PC-9 (cell line): ENCODE results near the gene PTPRD. TPM values are rescaled to one million over a fixed set of nuclear protein-coding genes. Genes with fewer than 3 reads are reported as not detected.

ENCODE experiments used
- BruUV-seq: library from RNA; stranded (reverse); fragments of 400-500 nt; replicated peaks from 2 replicates; lab custom pipeline; 2021; lab: Mats Ljungman, UMichigan
- CTCF ChIA-PET: fragments of 300-600 bp; sonication (Branson Sonifier 250); formaldehyde crosslinking; loops from one replicate; lab custom pipeline; 2022; ENCODE audit warnings: antibody characterized with exemption; lab: Charles Lee
- POLR2A ChIA-PET: fragments of 300-600 bp; sonication (Branson Sonifier 250); formaldehyde crosslinking; loops from one replicate; lab custom pipeline; 2022; ENCODE audit warnings: antibody characterized with exemption; ENCODE audit not compliant: unreplicated experiment; lab: Charles Lee
- DNase-seq, 2 experiments: peaks; one replicate each; pipeline versions ENCODE4 v3.0.0 to v3.0.0-alpha.2; 2015 to 2022; ENCODE audit warnings: mixed read lengths in 1 of 2
- H2AFZ ChIP-seq: fragments of 200-600 bp; sonication (generic); 2 replicates; pipeline ENCODE4 v1.8.1; 2017; ENCODE audit warnings: antibody characterized with exemption
- H3F3A ChIP-seq: fragments of 200-600 bp; sonication (generic); 2 replicates; pipeline ENCODE4 v1.8.1; 2017; ENCODE audit warnings: antibody characterized with exemption, mild to moderate bottlenecking, low read depth; ENCODE audit not compliant: insufficient read depth
- H3K27ac ChIP-seq: fragments of 200-600 bp; sonication (generic); 2 replicates; pipeline ENCODE4 v1.6.1; 2016; ENCODE audit warnings: mixed run types
- H3K27me3 ChIP-seq: fragments of 200-600 bp; sonication (generic); 2 replicates; pipeline ENCODE4 v1.6.1; 2016; ENCODE audit warnings: low read depth, mixed run types; ENCODE audit not compliant: insufficient read depth
- H3K36me3 ChIP-seq: fragments of 200-600 bp; sonication (generic); 2 replicates; pipeline ENCODE4 v1.6.1; 2016; ENCODE audit warnings: low read depth, mixed run types
- H3K4me1 ChIP-seq: fragments of 200-600 bp; sonication (generic); replicated peaks from 2 replicates; pipeline ENCODE4 v1.6.1; 2016; ENCODE audit warnings: mixed run types; ENCODE audit not compliant: insufficient read depth
- H3K4me2 ChIP-seq: fragments of 200-600 bp; sonication (generic); 2 replicates; pipeline ENCODE4 v1.6.1; 2017; ENCODE audit warnings: mixed run types
- H3K4me3 ChIP-seq: fragments of 200-600 bp; sonication (generic); 2 replicates; pipeline ENCODE4 v1.6.1; 2016; ENCODE audit warnings: mixed run types
- H3K79me2 ChIP-seq: fragments of 200-600 bp; sonication (generic); 2 replicates; pipeline ENCODE4 v1.6.1; 2017; ENCODE audit warnings: low read depth, mixed run types
- H3K9me2 ChIP-seq: fragments of 200-600 bp; sonication (generic); 2 replicates; pipeline ENCODE4 v1.8.1; 2017; ENCODE audit warnings: mild to moderate bottlenecking; ENCODE audit not compliant: insufficient read depth
- H3K9me3 ChIP-seq: fragments of 200-600 bp; sonication (generic); 2 replicates; pipeline ENCODE4 v1.8.1; 2016; ENCODE audit warnings: low read depth; ENCODE audit not compliant: insufficient read depth
- H4K20me1 ChIP-seq: fragments of 200-600 bp; sonication (generic); 2 replicates; pipeline ENCODE4 v1.8.1; 2017; ENCODE audit not compliant: insufficient read depth
- CTCF ChIP-seq: fragments of 200-600 bp; sonication (generic); conservative IDR thresholded peaks from 2 replicates; pipeline ENCODE4 v1.6.1; 2017; ENCODE audit warnings: mixed run types, antibody characterized with exemption, mild to moderate bottlenecking, moderate library complexity
- EZH2 ChIP-seq: fragments of 200-600 bp; sonication (generic); IDR thresholded peaks from 2 replicates; pipeline ENCODE4 v1.8.0; 2017; ENCODE audit warnings: antibody characterized with exemption, low read depth
- intact Hi-C: fragments of 100-400 bp; cut with micrococcal nuclease; formaldehyde crosslinking; loops from one replicate; pipeline ENCODE4 v1.10.0; 2022; ENCODE audit not compliant: unreplicated experiment
- total RNA-seq: library from RNA; stranded (reverse); gene quantifications from 2 replicates; pipeline ENCODE4 v1.2.3, GENCODE V29; 2021

PTPRD gene
- total RNA-seq, 1 experiment from 2014 or later, result not detected

GRCh38 chr9:8649807-8650206 is 1963.0 kb downstream of the PTPRD start:
- TF ChIP-seq EZH2, result no peak
- no peak for TF ChIP-seq CTCF
- H3K4me2 ChIP-seq, result no peak overlapping the region
- no peak overlapping the region for H2AFZ ChIP-seq
- DNase-seq, result no peak
- POLR2A ChIA-PET, result no interaction called here
- H3F3A ChIP-seq, result no peaks in the 10 kb centered on the region
- CTCF ChIA-PET, result no interaction called here
- H3K36me3 ChIP-seq, result no peaks in the 10 kb centered on the region
- BruUV-seq, result no TSS peak
- no peaks in the 10 kb centered on the region for H3K9me2 ChIP-seq
- no peaks in the 10 kb centered on the region for H3K27me3 ChIP-seq
- H3K79me2 ChIP-seq, result no peaks in the 10 kb centered on the region
- H3K27ac ChIP-seq, result no peak overlapping the region
- H3K9me3 ChIP-seq, result no peaks in the 10 kb centered on the region
- H3K4me3 ChIP-seq, result no peak overlapping the region
- no peaks in the 10 kb centered on the region for H3K4me1 ChIP-seq
- intact Hi-C loops, result no loop called here
- H4K20me1 ChIP-seq, result no peaks in the 10 kb centered on the region

- no peaks in the 10 kb centered on the region for H3K4me1 ChIP-seq
- H3F3A ChIP-seq, result no peaks in the 10 kb centered on the region
- DNase-seq, result no peak
- H3K27ac ChIP-seq, result no peak overlapping the region
- no peaks in the 10 kb centered on the region for H3K27me3 ChIP-seq
- H3K4me2 ChIP-seq, result no peak overlapping the region
- intact Hi-C loops, result no loop called here
- H3K4me3 ChIP-seq, result no peak overlapping the region
- no peak overlapping the region for H2AFZ ChIP-seq
- H4K20me1 ChIP-seq, result no peaks in the 10 kb centered on the region
- H3K9me3 ChIP-seq, result no peaks in the 10 kb centered on the region
- no peaks in the 10 kb centered on the region for H3K9me2 ChIP-seq
- CTCF ChIA-PET, result no interaction called here
- TF ChIP-seq CTCF (no peak), EZH2 (no peak)
- no TSS peak for BruUV-seq
- no peaks in the 10 kb centered on the region for H3K36me3 ChIP-seq
- H3K79me2 ChIP-seq, result no peaks in the 10 kb centered on the region
- POLR2A ChIA-PET, result no interaction called here
These were observed 1963.6 kb downstream of the PTPRD start for GRCh38 chr9:8649160-8649559.

- POLR2A ChIA-PET, result no interaction called here
- no peaks in the 10 kb centered on the region for H3F3A ChIP-seq
- no peak for DNase-seq
- intact Hi-C loops, result no loop called here
- H4K20me1 ChIP-seq, result no peaks in the 10 kb centered on the region
- no peaks in the 10 kb centered on the region for H3K27me3 ChIP-seq
- no peaks in the 10 kb centered on the region for H3K36me3 ChIP-seq
- H2AFZ ChIP-seq, result no peak overlapping the region
- H3K9me3 ChIP-seq, result no peaks in the 10 kb centered on the region
- no peaks in the 10 kb centered on the region for H3K79me2 ChIP-seq
- no peak for TF ChIP-seq CTCF
- no peak for TF ChIP-seq EZH2
- no peaks in the 10 kb centered on the region for H3K9me2 ChIP-seq
- H3K4me1 ChIP-seq, result no peaks in the 10 kb centered on the region
- CTCF ChIA-PET, result no interaction called here
- BruUV-seq, result no TSS peak
- H3K4me3 ChIP-seq, result no peak overlapping the region
- H3K4me2 ChIP-seq, result no peak overlapping the region
- H3K27ac ChIP-seq, result no peak overlapping the region
These were observed 1964.4 kb downstream of the PTPRD start for GRCh38 chr9:8648271-8648845.
